Parathyroid adenoma (tissue), 2 donors: ENCODE measurements around the gene AQP10.
"Not testable (repeated sequence)": the region's sequence is repeated elsewhere in the genome, so short reads cannot be mapped to it uniquely, and the experiment has no call there.

Experiments used
- H2AFZ ChIP-seq: fragments of 300-600 bp; sonication (generic); one replicate; pipeline ENCODE4 v1.7.0; 2017; ENCODE audit warnings: antibody characterized with exemption, mild to moderate bottlenecking
- H3K27ac ChIP-seq: fragments of 300-600 bp; sonication (generic); one replicate; pipeline ENCODE4 v1.7.0; 2017
- H3K27me3 ChIP-seq: fragments of 300-600 bp; sonication (generic); one replicate; pipeline ENCODE4 v1.7.0; 2017; ENCODE audit warnings: low read length; ENCODE audit not compliant: control insufficient read depth, insufficient read depth
- H3K36me3 ChIP-seq: fragments of 300-600 bp; sonication (generic); one replicate; pipeline ENCODE4 v1.7.0; 2017; ENCODE audit warnings: low read length; ENCODE audit not compliant: control insufficient read depth, insufficient read depth
- H3K4me1 ChIP-seq: fragments of 300-600 bp; sonication (generic); one replicate; pipeline ENCODE4 v1.7.0; 2017; ENCODE audit warnings: control low read depth
- H3K4me2 ChIP-seq: fragments of 300-600 bp; sonication (generic); one replicate; pipeline ENCODE4 v1.7.0; 2017; ENCODE audit warnings: low read length
- H3K4me3 ChIP-seq: fragments of 300-600 bp; sonication (generic); one replicate; pipeline ENCODE4 v1.7.0; 2017; ENCODE audit warnings: low read depth, low read length
- H3K79me2 ChIP-seq: fragments of 300-600 bp; sonication (generic); one replicate; pipeline ENCODE4 v1.7.0; 2017; ENCODE audit warnings: control low read depth
- H3K9ac ChIP-seq: fragments of 300-600 bp; sonication (generic); one replicate; pipeline ENCODE4 v1.7.0; 2017; ENCODE audit warnings: mild to moderate bottlenecking
- H3K9me3 ChIP-seq: fragments of 300-600 bp; sonication (generic); one replicate; pipeline ENCODE4 v1.7.0; 2017; ENCODE audit warnings: low read length; ENCODE audit not compliant: control insufficient read depth
- CTCF ChIP-seq: fragments of 300-600 bp; sonication (generic); IDR thresholded peaks from one replicate; pipeline ENCODE4 v1.7.0; 2017; ENCODE audit warnings: antibody characterized with exemption, mild to moderate bottlenecking
- donor health status: primary hyperparathyroidism.

AQP10 gene

GRCh38 chr1:154320882-154321608 lies at the start of gene AQP10:
TSS of gene AQP10 (plus strand) at chr1:154321093. CDS start at chr1:154321156, 63 bp downstream.
- H3K27me3 ChIP-seq = no peaks in the 10 kb centered on the region
- H3K4me3 ChIP-seq = no peak within 1 kb of the TSS
- H3K27ac ChIP-seq = no peak within 1 kb of the TSS
- no peaks in the 10 kb centered on the region for H3K9me3 ChIP-seq
- no peak for TF ChIP-seq CTCF
- H3K4me2 ChIP-seq = no peak within 1 kb of the TSS
- no peaks in the 10 kb centered on the region for H3K79me2 ChIP-seq
- no peaks in the 10 kb centered on the region for H3K36me3 ChIP-seq
- H3K9ac ChIP-seq = no peak within 1 kb of the TSS
- H2AFZ ChIP-seq = no peak within 1 kb of the TSS
- no peaks in the 10 kb centered on the region for H3K4me1 ChIP-seq

DNA sequence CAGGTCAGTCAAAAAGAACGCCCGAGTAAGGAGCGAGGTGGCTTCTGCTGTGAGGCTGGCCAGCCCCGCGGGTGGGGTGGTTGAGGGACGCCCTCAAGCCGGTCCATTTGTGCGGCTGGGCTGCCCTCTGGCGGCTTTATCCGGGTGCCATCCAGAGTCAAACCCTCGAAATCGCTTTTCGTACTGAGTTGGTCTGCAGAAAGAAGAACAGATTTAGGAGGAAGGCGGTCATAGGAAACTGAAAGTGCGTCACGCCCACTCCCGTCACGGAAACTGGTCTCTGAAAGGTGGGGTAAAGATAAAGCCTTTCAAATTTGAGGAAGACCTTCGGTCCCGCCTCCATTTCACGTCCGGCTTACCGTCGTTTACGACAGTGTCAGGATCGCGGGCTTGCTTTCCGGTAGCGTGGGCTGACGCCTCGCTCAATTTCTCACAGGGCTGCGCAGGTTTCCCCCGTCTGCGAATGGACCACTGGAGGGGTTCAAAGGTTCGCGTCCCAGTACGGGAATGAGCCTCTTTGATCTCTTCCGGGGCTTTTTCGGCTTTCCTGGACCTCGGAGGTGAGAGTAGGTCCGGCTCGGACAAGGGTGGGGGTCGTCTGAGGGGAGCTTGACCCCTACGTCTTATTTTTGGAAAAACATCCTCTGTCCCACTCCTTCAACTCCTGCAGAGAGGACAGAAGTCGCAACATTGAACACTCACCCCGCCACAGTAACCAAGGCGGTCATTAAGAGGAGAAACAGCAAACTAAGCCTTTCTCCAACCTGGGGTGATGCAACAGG lies 48.5 kb upstream of the AQP10 start, which contains the start of gene HAX1:
Gene HAX1 (plus strand): TSS at position 413 of the 782 bp plus-strand sequence. CDS start 95 bp downstream, at position 508.
- H3K27me3 ChIP-seq = no peaks in the 10 kb centered on the region
- H3K9me3 ChIP-seq = no peaks in the 10 kb centered on the region
- H3K4me1 ChIP-seq = peaks cover 3% of the 10 kb centered on the region
- peak within 1 kb of the TSS; percentile 11 for H3K9ac ChIP-seq
- peak within 1 kb of the TSS; percentile 84 for H2AFZ ChIP-seq
- peak within 1 kb of the TSS; percentile 77 for H3K27ac ChIP-seq
- H3K4me2 ChIP-seq = peak within 1 kb of the TSS; percentile 99
- H3K79me2 ChIP-seq = no peaks in the 10 kb centered on the region
- H3K4me3 ChIP-seq = peak within 1 kb of the TSS; percentile 99
- peak; percentile 71 for TF ChIP-seq CTCF
- no peaks in the 10 kb centered on the region for H3K36me3 ChIP-seq

DNA sequence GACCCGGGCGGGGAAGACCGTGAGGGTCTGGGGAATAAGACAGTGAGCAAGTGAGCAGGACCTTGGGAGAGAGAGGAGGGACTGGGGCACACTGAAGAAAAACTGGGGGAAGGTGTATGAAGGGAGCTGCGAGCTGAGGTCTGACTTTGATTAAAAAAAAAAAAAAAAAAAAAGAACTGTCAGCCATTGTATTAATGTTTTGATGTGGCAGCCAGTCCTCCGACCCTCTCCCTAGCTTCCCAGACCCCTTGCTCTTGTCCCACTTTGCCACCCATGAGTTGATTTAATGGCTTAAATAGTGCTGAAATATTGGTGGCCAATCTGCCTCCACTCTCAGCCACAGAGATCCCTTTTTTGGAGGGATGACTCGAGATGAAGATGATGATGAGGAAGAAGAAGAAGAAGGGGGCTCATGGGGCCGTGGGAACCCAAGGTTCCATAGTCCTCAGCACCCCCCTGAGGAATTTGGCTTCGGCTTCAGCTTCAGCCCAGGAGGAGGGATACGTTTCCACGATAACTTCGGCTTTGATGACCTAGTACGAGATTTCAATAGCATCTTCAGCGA lies 47.8 kb upstream of the AQP10 start:
- Histone ChIP-seq H3K9ac (peak overlapping the region; percentile 11), H3K4me3 (peak overlapping the region; percentile 99), H3K4me2 (peak overlapping the region; percentile 99), H3K9me3 (no peaks in the 10 kb centered on the region), H3K79me2 (no peaks in the 10 kb centered on the region), H3K27ac (peak overlapping the region; percentile 77), H3K4me1 (peaks cover 3% of the 10 kb centered on the region), H3K27me3 (no peaks in the 10 kb centered on the region), H3K36me3 (no peaks in the 10 kb centered on the region), H2AFZ (peak overlapping the region; percentile 84)
- TF ChIP-seq CTCF = no peak

DNA sequence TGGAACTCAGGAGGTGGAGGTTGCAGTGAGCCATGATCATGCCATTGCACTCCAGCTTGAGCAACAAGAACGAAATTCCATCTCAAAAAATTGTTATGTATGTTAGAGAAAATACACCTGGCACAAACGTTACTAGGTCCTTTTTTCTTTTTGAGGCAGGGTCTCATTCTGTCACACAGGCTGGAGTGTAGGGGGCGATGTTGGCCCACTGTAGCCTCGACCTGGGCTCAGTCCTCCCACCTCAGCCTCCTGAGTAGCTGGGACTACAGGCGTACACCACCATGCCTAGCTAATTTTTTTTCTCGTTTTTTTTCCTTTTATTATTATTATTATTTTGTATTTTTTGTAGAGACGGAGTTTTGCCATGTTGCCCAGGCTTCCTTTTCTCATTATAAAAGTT lies 44.1 kb upstream of the AQP10 start:
- no peak overlapping the region for H3K9ac ChIP-seq
- H3K36me3 ChIP-seq = no peaks in the 10 kb centered on the region
- H2AFZ ChIP-seq = no peak overlapping the region
- no peak for TF ChIP-seq CTCF
- H3K4me2 ChIP-seq = no peak overlapping the region
- no peaks in the 10 kb centered on the region for H3K27me3 ChIP-seq
- H3K4me1 ChIP-seq = peaks cover 3% of the 10 kb centered on the region
- H3K4me3 ChIP-seq = no peak overlapping the region
- H3K27ac ChIP-seq = no peak overlapping the region
- no peaks in the 10 kb centered on the region for H3K79me2 ChIP-seq
- H3K9me3 ChIP-seq = no peaks in the 10 kb centered on the region

- not testable (repeated sequence) for H3K9me3 ChIP-seq, H3K27ac ChIP-seq, H3K79me2 ChIP-seq, H3K9ac ChIP-seq, H3K27me3 ChIP-seq, H3K36me3 ChIP-seq, H3K4me2 ChIP-seq, H3K4me1 ChIP-seq, H2AFZ ChIP-seq, H3K4me3 ChIP-seq
Observed at GRCh38 chr1:154287591-154287990, 33.3 kb upstream of the AQP10 start.
